ENCODE results near the gene HOXA3.

HOXA3 gene

DNA sequence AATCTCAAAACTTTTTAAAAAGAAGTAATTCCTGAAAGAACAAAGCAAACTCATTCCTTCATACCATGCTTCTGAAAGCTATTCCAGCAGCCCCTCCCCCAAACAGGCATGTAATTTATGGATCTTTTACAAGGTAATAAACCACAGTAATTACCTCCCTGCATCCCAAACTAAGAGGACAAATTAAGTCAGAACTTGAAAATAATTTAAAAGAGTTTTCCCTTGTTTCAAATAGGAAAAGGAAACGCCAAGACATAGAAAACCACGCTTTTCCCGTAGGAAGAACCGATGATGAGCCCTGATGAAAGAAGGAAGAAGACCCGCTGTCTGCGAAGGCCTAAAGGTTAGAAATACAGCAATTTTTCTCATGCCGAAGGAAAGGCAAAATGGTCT lies 30.7 kb downstream of the HOXA3 start:
- TF ChIP-seq, protein P1, sequence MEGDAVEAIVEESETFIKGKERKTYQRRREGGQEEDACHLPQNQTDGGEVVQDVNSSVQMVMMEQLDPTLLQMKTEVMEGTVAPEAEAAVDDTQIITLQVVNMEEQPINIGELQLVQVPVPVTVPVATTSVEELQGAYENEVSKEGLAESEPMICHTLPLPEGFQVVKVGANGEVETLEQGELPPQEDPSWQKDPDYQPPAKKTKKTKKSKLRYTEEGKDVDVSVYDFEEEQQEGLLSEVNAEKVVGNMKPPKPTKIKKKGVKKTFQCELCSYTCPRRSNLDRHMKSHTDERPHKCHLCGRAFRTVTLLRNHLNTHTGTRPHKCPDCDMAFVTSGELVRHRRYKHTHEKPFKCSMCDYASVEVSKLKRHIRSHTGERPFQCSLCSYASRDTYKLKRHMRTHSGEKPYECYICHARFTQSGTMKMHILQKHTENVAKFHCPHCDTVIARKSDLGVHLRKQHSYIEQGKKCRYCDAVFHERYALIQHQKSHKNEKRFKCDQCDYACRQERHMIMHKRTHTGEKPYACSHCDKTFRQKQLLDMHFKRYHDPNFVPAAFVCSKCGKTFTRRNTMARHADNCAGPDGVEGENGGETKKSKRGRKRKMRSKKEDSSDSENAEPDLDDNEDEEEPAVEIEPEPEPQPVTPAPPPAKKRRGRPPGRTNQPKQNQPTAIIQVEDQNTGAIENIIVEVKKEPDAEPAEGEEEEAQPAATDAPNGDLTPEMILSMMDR (conservative IDR thresholded peaks at IDR 0.05; ENCODE audit: control insufficient read depth, insufficient read depth, low read depth, low read length) = no peak
- no peak overlapping the region for H3K4me3 ChIP-seq (ENCODE audit: control insufficient read depth, low read depth, low read length)
- no peak for DNase-seq (ENCODE audit: low read depth)

DNA sequence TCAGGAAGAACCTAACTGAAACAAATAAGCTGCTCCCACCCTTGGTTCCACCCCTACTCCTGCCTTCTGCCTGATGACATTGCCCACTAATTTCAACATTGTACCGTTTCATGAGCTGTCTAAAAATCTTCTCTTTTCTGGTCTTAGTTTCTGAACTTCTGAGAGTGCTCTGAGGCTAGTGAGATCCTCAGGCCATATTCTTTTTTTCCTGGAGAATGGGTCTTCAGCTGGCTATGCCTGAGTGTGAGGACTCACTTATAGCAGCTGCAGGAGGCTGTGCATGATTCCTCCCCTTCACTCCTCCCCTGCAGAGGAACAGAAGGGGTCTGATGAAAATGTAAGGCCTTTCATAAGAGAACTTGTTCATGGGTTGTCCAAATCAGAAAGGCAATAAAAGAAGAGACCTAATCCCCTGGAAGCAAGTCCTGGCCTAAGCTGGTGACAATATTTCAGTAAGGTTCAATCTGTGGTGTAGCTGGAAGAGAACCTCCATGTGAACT lies 32.9 kb downstream of the HOXA3 start:
- TF ChIP-seq, protein P1 (conservative IDR thresholded peaks at IDR 0.05; ENCODE audit: control insufficient read depth, insufficient read depth, low read depth, low read length) = no peak
- H3K4me3 ChIP-seq (ENCODE audit: control insufficient read depth, low read depth, low read length) = no peak overlapping the region
- DNase-seq (ENCODE audit: low read depth) = no peak

DNA sequence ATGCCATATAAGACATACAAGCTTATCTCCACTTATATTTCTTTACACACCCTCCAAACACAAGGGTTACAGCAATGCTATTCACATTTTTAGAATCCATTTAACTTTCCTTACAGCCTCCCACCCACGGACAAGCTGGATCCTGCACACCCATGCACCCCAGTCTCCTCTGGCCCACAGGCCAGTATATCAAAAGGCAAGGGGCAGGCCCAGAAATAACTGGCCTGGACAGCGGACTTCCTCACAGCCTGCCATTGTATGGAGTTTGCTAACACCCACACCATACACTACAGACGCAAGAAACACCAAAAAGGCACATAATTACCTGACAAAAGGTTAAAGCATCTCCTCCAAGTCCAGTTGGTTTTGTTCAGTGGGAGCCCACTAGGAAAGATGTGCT lies 33.8 kb downstream of the HOXA3 start:
- DNase-seq (ENCODE audit: low read depth) = no peak
- TF ChIP-seq, protein P1 (conservative IDR thresholded peaks at IDR 0.05; ENCODE audit: control insufficient read depth, insufficient read depth, low read depth, low read length) = no peak
- H3K4me3 ChIP-seq (ENCODE audit: control insufficient read depth, low read depth, low read length) = no peak overlapping the region

DNA sequence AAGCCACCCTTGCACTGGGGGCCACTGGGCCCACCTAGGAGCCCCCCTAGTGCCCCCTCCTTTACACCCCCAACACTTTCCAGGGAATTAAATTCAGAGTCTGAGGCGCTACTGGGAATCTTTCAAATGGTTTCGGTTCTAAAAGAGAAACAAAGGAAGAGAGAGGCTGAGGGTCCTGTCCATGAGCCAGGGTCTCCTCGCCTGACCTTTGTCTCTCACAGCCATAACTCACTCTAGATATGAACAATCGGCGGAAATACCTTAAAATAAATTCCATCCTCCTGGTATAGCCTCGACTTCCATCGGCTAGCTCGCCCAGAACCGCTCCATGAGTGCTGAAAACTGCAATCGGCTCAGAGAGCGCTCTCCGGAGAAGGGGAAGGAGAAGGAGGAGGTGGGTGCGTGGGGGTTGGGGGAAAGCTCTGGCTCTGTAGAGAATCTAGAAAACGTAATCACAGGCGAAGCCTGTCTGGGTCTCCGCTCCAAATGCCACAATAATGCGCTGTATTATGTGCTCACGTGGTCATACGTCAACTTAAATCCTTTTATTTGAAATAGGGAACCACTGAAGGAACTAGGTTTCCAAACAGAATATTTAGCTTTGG lies 34.4 kb downstream of the HOXA3 start:
- peak overlapping the region; percentile 6 for H3K4me3 ChIP-seq (ENCODE audit: control insufficient read depth, low read depth, low read length)
- peak; percentile 60 for DNase-seq (ENCODE audit: low read depth)
- TF ChIP-seq, protein P1 (conservative IDR thresholded peaks at IDR 0.05; ENCODE audit: control insufficient read depth, insufficient read depth, low read depth, low read length) = no peak

DNA sequence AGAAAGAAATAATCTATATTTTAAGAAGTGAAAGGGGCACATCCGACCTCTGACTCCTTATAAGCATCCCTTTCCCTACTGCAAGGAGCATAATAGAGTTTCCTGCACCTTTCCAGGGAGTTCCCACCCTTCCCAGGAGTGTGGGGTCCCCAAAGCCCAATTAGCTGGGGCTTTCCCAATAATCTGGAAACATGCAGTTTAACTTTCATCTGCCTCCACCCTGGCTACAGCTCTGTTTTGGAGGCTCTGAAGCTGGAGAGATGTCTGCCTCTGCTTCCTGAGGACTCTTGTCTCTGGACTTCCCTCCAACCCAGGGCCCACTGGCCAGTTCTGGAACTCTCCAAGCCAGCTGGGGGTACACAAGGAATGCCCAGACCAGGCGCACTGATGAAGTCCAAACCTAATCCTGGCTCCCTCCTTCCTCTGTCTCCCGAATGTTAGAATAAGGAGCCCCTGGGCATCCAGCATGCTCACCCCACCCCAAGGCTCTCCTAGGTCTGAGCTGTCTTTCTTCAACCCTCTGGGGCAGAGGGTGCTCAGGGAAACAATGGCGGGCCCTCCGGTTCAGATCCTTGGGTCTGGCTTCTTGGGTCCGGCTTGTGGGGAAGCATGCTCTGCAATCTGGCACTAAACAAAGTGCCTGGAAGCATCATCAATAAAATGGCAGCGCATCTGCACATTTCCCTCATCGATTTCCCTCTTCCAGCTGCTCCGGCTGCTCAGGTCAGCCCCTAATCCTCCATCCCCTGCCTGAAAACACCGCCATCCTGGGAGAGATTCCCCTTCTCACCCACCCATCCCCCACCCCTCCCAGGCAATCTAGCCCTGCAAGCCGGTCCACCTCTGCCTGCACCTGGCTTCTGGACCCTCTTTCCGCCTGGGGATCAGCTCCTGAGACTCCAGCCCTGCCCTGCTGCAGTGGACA lies 35.2 kb downstream of the HOXA3 start:
- DNase-seq (ENCODE audit: low read depth) = no peak
- H3K4me3 ChIP-seq (ENCODE audit: control insufficient read depth, low read depth, low read length) = no peak overlapping the region
- TF ChIP-seq, protein P1 (conservative IDR thresholded peaks at IDR 0.05; ENCODE audit: control insufficient read depth, insufficient read depth, low read depth, low read length) = no peak

DNA sequence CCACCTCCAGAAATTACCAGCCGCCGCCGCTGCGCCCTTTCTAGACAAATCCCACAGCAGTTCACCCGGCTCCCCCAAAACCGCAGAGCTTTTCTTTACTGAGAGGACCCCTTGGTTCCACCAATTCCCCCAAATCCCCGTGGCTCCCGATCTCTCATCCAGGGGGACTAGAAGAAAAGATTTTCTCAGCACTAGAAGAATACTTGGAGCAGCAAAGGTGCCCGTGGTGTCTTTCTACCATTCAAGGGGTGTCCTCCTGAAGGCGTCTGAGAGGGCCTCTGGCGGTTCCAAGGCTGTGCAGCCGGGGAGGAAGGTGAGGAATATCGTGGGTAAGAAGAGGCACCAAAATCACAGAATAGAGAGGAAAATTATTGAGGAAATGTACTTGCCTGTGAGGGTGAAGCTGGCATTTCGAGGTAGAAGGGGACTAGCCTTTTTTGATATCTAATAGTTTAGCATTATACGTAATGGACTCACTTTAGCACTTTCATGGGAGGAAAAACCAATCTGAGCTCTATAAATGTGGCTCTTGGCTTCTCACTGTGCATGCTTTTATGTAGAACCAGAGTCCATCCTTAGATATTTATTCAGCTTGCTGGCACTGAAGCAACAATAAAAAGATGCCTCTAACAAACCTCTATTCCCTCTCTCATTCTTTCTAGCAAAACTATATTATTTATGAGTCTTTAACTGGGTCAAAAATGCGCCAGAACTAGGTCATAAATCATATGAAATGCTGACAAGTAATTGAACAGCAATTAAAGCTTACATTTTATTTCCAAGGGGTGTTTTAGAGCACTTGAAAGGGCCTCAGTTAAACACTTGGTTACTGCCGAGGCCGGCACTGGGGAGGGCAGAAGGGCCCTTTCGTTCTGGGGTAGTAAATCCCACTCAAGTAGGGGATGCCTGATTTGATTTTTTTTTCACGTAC lies 36.1 kb downstream of the HOXA3 start:
- H3K4me3 ChIP-seq (ENCODE audit: control insufficient read depth, low read depth, low read length) = peak overlapping the region; percentile 46
- TF ChIP-seq, protein P1 (conservative IDR thresholded peaks at IDR 0.05; ENCODE audit: control insufficient read depth, insufficient read depth, low read depth, low read length) = no peak
- DNase-seq (ENCODE audit: low read depth) = no peak
